Activated naive CD8-positive, alpha-beta T cell treated with anti-CD3 and anti-CD28 coated beads, Interleukin-2, amount 50 U/mL, for 16 hours (primary cell): Measurements from ENCODE around the gene RPL12.
"Not testable (repeated sequence)": the region's sequence is repeated elsewhere in the genome, so short reads cannot be mapped to it uniquely, and the experiment has no call there.

Experiments
- DNase-seq: peaks from one replicate; pipeline ENCODE4 v3.0.0-alpha.2; 2020; ENCODE audit warnings: low read depth, low spot score

Gene RPL12

GRCh38 chr9:127467621-127468020, 16.4 kb upstream of the RPL12 start:
- no peak for DNase-seq

- DNase-seq = not testable (repeated sequence)
These were observed 15.3 kb upstream of the RPL12 start for GRCh38 chr9:127466407-127466917.

GRCh38 chr9:127463911-127464310, 12.7 kb upstream of the RPL12 start:
- no peak for DNase-seq

GRCh38 chr9:127463382-127463781, 12.2 kb upstream of the RPL12 start:
- no peak for DNase-seq

- DNase-seq = no peak
These were observed 7.7 kb upstream of the RPL12 start for GRCh38 chr9:127458921-127459320.

GRCh38 chr9:127457191-127457878, 6.1 kb upstream of the RPL12 start:
- DNase-seq = no peak

- no peak for DNase-seq
These were observed 4.3 kb upstream of the RPL12 start for GRCh38 chr9:127455324-127455992.

- DNase-seq = no peak
These were observed 1.5 kb upstream of the RPL12 start for GRCh38 chr9:127452691-127453090.

- no peak for DNase-seq
These were observed 851 bp upstream of the RPL12 start for GRCh38 chr9:127451858-127452656.

GRCh38 chr9:127451608-127451857, 327 bp upstream of the RPL12 start:
- DNase-seq = no peak

GRCh38 chr9:127450243-127450760, 904 bp downstream of the RPL12 start:
- DNase-seq = no peak

- DNase-seq = no peak
These were observed 1.8 kb downstream of the RPL12 start for GRCh38 chr9:127449332-127449966.

GRCh38 chr9:127448112-127448805, 2.9 kb downstream of the RPL12 start:
- DNase-seq = no peak

- DNase-seq = no peak
These were observed 3.6 kb downstream of the RPL12 start for GRCh38 chr9:127447416-127448111.

- DNase-seq = no peak
These were observed 4.3 kb downstream of the RPL12 start for GRCh38 chr9:127446713-127447415.

- no peak for DNase-seq
These were observed 5.1 kb downstream of the RPL12 start for GRCh38 chr9:127445851-127446712.

- DNase-seq = no peak
These were observed 6.0 kb downstream of the RPL12 start for GRCh38 chr9:127444921-127445850.
